Astrocyte (in vitro differentiated cells and primary cell): Measurements from ENCODE around the gene RTTN. TPM values are rescaled to one million over a fixed set of nuclear protein-coding genes. Genes with fewer than 3 reads are reported as not detected.

ENCODE experiments used
- DNase-seq: peaks from one replicate; pipeline ENCODE4 v3.0.0-alpha.2; 2010; ENCODE audit warnings: low read depth
- FAIRE-seq: peaks from 2 replicates; lab custom pipeline; 2011; peaks lifted over from hg19 to GRCh38; lab: Jason Lieb, UNC
- H2AFZ ChIP-seq: 2 replicates; pipeline ENCODE4 v1.6.0; 2012; ENCODE audit warnings: low read depth, low read length, inconsistent platforms
- H3K27ac ChIP-seq: 2 replicates; pipeline ENCODE4 v1.5.1; 2011; ENCODE audit warnings: low read depth, low read length, inconsistent platforms
- H3K27me3 ChIP-seq: 2 replicates; pipeline ENCODE4 v1.6.0; 2011; ENCODE audit warnings: low read length, inconsistent platforms; ENCODE audit not compliant: insufficient read depth
- H3K36me3 ChIP-seq: 2 replicates; pipeline ENCODE4 v1.5.1; 2011; ENCODE audit warnings: low read length, inconsistent platforms; ENCODE audit not compliant: insufficient read depth
- H3K4me1 ChIP-seq: 2 replicates; pipeline ENCODE4 v1.5.1; 2011; ENCODE audit warnings: low read length, inconsistent platforms; ENCODE audit not compliant: insufficient read depth
- H3K4me2 ChIP-seq: 2 replicates; pipeline ENCODE4 v1.6.0; 2012; ENCODE audit warnings: low read length, inconsistent platforms
- H3K4me3 ChIP-seq: 2 replicates; pipeline ENCODE4 v1.5.1; 2011; ENCODE audit warnings: low read depth, mild to moderate bottlenecking, low read length, inconsistent platforms; ENCODE audit not compliant: insufficient read depth
- H3K79me2 ChIP-seq: 2 replicates; pipeline ENCODE4 v1.6.0; 2012; ENCODE audit warnings: mild to moderate bottlenecking, low read length, inconsistent platforms; ENCODE audit not compliant: insufficient read depth
- H3K9ac ChIP-seq: 2 replicates; pipeline ENCODE4 v1.6.0; 2012; ENCODE audit warnings: mild to moderate bottlenecking, low read length, inconsistent platforms
- H3K9me3 ChIP-seq: 2 replicates; pipeline ENCODE4 v1.5.1; 2012; ENCODE audit warnings: low read depth, mild to moderate bottlenecking, low read length, inconsistent platforms; ENCODE audit not compliant: insufficient read depth
- H4K20me1 ChIP-seq: 2 replicates; pipeline ENCODE4 v1.6.0; 2012; ENCODE audit warnings: low read length, inconsistent platforms; ENCODE audit not compliant: insufficient read depth
- H3K27ac Mint-ChIP-seq: one replicate; pipeline ENCODE4 v1.8.0; 2021; ENCODE audit warnings: mild to moderate bottlenecking, mixed read lengths; ENCODE audit not compliant: unreplicated experiment
- H3K27me3 Mint-ChIP-seq: one replicate; pipeline ENCODE4 v1.8.0; 2021; ENCODE audit warnings: low read depth, mixed read lengths; ENCODE audit not compliant: unreplicated experiment
- H3K36me3 Mint-ChIP-seq: one replicate; pipeline ENCODE4 v1.8.0; 2021; ENCODE audit warnings: low read depth, mixed read lengths; ENCODE audit not compliant: unreplicated experiment
- H3K4me1 Mint-ChIP-seq: one replicate; pipeline ENCODE4 v1.8.0; 2021; ENCODE audit warnings: low read depth, mixed read lengths; ENCODE audit not compliant: unreplicated experiment
- H3K4me3 Mint-ChIP-seq: one replicate; pipeline ENCODE4 v1.8.0; 2021; ENCODE audit warnings: mild to moderate bottlenecking, moderate library complexity, mixed read lengths; ENCODE audit not compliant: unreplicated experiment
- H3K9me3 Mint-ChIP-seq: one replicate; pipeline ENCODE4 v1.8.0; 2021; ENCODE audit warnings: mild to moderate bottlenecking, mixed read lengths; ENCODE audit not compliant: unreplicated experiment
- CTCF ChIP-seq: IDR thresholded peaks from 2 replicates; pipeline ENCODE4 v1.5.1; 2011; ENCODE audit warnings: low read depth, mild to moderate bottlenecking, inconsistent platforms, low read length, moderate library complexity; ENCODE audit not compliant: insufficient read depth
- EZH2 ChIP-seq: IDR thresholded peaks from 2 replicates; pipeline ENCODE4 v1.6.1; 2012; ENCODE audit warnings: mild to moderate bottlenecking, low read length, inconsistent platforms; ENCODE audit not compliant: insufficient read depth
- total RNA-seq: library from RNA; stranded (reverse); gene quantifications from 2 replicates; pipeline ENCODE4 v1.2.1, GENCODE V29; 2021

The RTTN gene
- total RNA-seq, 1 donor from 2014 or later, result 6.3 TPM

GRCh38 chr18:69987870-69988269, 217.6 kb downstream of the RTTN start:
- H3K4me1 Mint-ChIP-seq, result no peaks in the 10 kb centered on the region
- H3K9me3 Mint-ChIP-seq, result peaks cover 10% of the 10 kb centered on the region

GRCh38 chr18:69985239-69985638, 220.2 kb downstream of the RTTN start:
- Histone ChIP-seq H4K20me1 (no peaks in the 10 kb centered on the region), H3K9me3 (no peaks in the 10 kb centered on the region), H3K27ac (no peak overlapping the region), H3K27me3 (no peaks in the 10 kb centered on the region), H3K79me2 (no peaks in the 10 kb centered on the region), H3K4me1 (no peaks in the 10 kb centered on the region), H3K4me2 (no peak overlapping the region), H2AFZ (no peak overlapping the region), H3K9ac (no peak overlapping the region), H3K36me3 (no peaks in the 10 kb centered on the region), H3K4me3 (no peak overlapping the region)
- peaks cover 2% of the 10 kb centered on the region for H3K36me3 Mint-ChIP-seq
- no peaks in the 10 kb centered on the region for H3K4me1 Mint-ChIP-seq
- no peak for TF ChIP-seq CTCF
- TF ChIP-seq EZH2, result no peak
- no peak overlapping the region for H3K4me3 Mint-ChIP-seq
- H3K27me3 Mint-ChIP-seq, result no peaks in the 10 kb centered on the region
- H3K27ac Mint-ChIP-seq, result no peak overlapping the region
- no peak for FAIRE-seq
- DNase-seq, result no peak
- H3K9me3 Mint-ChIP-seq, result peaks cover 10% of the 10 kb centered on the region

More at GRCh38 chr18:69987870-69988269, 217.6 kb downstream of the RTTN start:
- no peak overlapping the region for H3K4me3 Mint-ChIP-seq
- Histone ChIP-seq H3K79me2 (no peaks in the 10 kb centered on the region), H3K4me2 (no peak overlapping the region), H4K20me1 (no peaks in the 10 kb centered on the region), H2AFZ (no peak overlapping the region), H3K27ac (no peak overlapping the region), H3K4me1 (no peaks in the 10 kb centered on the region), H3K4me3 (no peak overlapping the region), H3K27me3 (no peaks in the 10 kb centered on the region), H3K36me3 (no peaks in the 10 kb centered on the region), H3K9me3 (no peaks in the 10 kb centered on the region), H3K9ac (no peak overlapping the region)
- peaks cover 2% of the 10 kb centered on the region for H3K36me3 Mint-ChIP-seq
- no peak for DNase-seq
- no peaks in the 10 kb centered on the region for H3K27me3 Mint-ChIP-seq
- FAIRE-seq, result no peak
- no peak overlapping the region for H3K27ac Mint-ChIP-seq
- TF ChIP-seq CTCF, result no peak
- TF ChIP-seq EZH2, result no peak

DNA sequence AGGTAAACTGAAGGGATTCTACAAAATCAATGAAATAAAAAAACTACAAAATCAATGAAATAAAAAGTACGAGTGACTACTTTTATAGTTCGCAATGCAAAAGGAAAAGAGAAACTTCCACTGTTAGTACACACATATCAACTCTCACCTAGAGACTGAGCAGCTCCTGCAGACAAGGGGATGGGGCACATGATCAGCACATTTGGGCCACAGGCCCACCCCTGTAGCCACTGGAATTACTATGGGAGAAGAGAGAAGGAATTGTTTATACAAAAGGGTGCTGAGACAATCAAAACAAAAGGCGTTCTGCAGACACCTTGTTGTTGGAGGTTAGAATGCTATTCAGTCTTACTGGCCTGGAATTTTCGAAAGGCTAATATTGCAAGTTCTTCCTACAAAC, 223.1 kb downstream of the RTTN start:
- H3K9ac ChIP-seq, result no peak overlapping the region
- H3K4me3 ChIP-seq, result no peak overlapping the region
- DNase-seq (no peak), FAIRE-seq (no peak)
- H2AFZ ChIP-seq, result no peak overlapping the region
- peaks cover 3% of the 10 kb centered on the region for H3K9me3 Mint-ChIP-seq
- H3K9me3 ChIP-seq, result no peaks in the 10 kb centered on the region
- H3K4me1 ChIP-seq, result no peaks in the 10 kb centered on the region
- no peak overlapping the region for H3K27ac Mint-ChIP-seq
- no peak overlapping the region for H3K27ac ChIP-seq
- H3K4me3 Mint-ChIP-seq, result no peak overlapping the region
- H3K27me3 Mint-ChIP-seq, result no peaks in the 10 kb centered on the region
- H3K4me2 ChIP-seq, result no peak overlapping the region
- no peaks in the 10 kb centered on the region for H3K79me2 ChIP-seq
- H4K20me1 ChIP-seq, result no peaks in the 10 kb centered on the region
- no peaks in the 10 kb centered on the region for H3K4me1 Mint-ChIP-seq
- no peaks in the 10 kb centered on the region for H3K36me3 ChIP-seq
- H3K36me3 Mint-ChIP-seq, result peaks cover 4% of the 10 kb centered on the region
- H3K27me3 ChIP-seq, result no peaks in the 10 kb centered on the region
- TF ChIP-seq CTCF (no peak), EZH2 (no peak)
